IPS DF 6.9 (cell line): ENCODE measurements around the gene ZNF37A.

Experiments used
- DNase-seq: peaks from one replicate; pipeline ENCODE4 v3.0.0-alpha.2; 2013; ENCODE audit warnings: low read depth, low spot score
- H3K27ac ChIP-seq: one replicate; pipeline ENCODE4 v1.5.1; 2013; ENCODE audit warnings: low read length, control low read depth
- H3K27me3 ChIP-seq: 2 replicates; pipeline ENCODE4 v1.6.1; 2013; ENCODE audit warnings: mild to moderate bottlenecking, low read length; ENCODE audit not compliant: control insufficient read depth, insufficient read depth
- H3K36me3 ChIP-seq: 2 replicates; pipeline ENCODE4 v1.6.1; 2013; ENCODE audit warnings: low read length; ENCODE audit not compliant: control insufficient read depth, insufficient read depth
- H3K4me1 ChIP-seq: 2 replicates; pipeline ENCODE4 v1.6.1; 2013; ENCODE audit warnings: low read length; ENCODE audit not compliant: control insufficient read depth, insufficient read depth
- H3K4me3 ChIP-seq: 2 replicates; pipeline ENCODE4 v1.5.1; 2013; ENCODE audit warnings: mild to moderate bottlenecking, low read length
- H3K9me3 ChIP-seq: 2 replicates; pipeline ENCODE4 v1.6.1; 2013; ENCODE audit warnings: low read length, inconsistent platforms; ENCODE audit not compliant: control insufficient read depth, insufficient read depth
- WGBS: extraction: QIAGEN DNeasy Blood & Tissue Kit; methylation state at CpG from one replicate; pipeline ENCODE4 v1.1.7; 2013; ENCODE audit warnings: mixed read lengths, missing lambda C conversion rate; ENCODE audit not compliant: insufficient read length, insufficient coverage; 5-methylcytosine and 5-hydroxymethylcytosine counted together

ZNF37A gene

DNA sequence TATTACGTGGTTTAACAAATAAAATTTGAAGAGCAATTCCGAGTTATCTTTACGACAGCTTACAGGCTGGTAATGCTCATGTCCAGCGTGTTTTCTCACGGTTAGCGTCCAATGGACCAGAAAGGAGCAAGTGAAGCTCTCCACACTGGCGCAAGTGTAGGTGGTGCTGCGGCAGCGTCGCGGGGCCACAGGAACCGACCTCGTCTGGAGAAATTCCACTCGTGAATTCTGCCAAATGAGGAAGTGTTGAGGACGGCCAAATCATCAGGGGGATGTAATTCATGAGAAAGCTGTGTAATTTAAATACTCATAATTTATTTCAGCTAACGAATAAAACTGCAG is 350 bp upstream of the ZNF37A start:
- Histone ChIP-seq H3K4me3 (no peak overlapping the region; the same call in 1 of the 2 replicates), H3K4me1 (peaks cover 3% of the 10 kb centered on the region; the same call in 1 of the 2 replicates), H3K36me3 (no peaks in the 10 kb centered on the region; the same call in 1 of the 2 replicates), H3K27ac (no peak overlapping the region), H3K27me3 (no peaks in the 10 kb centered on the region), H3K9me3 (0 out of 2 replicates have a peak, but pooled peaks cover 2% of the 10 kb centered on the region)
- WGBS: no CpG with 5 or more reads among the region's 16 CpGs
- DNase-seq: no peak

DNA sequence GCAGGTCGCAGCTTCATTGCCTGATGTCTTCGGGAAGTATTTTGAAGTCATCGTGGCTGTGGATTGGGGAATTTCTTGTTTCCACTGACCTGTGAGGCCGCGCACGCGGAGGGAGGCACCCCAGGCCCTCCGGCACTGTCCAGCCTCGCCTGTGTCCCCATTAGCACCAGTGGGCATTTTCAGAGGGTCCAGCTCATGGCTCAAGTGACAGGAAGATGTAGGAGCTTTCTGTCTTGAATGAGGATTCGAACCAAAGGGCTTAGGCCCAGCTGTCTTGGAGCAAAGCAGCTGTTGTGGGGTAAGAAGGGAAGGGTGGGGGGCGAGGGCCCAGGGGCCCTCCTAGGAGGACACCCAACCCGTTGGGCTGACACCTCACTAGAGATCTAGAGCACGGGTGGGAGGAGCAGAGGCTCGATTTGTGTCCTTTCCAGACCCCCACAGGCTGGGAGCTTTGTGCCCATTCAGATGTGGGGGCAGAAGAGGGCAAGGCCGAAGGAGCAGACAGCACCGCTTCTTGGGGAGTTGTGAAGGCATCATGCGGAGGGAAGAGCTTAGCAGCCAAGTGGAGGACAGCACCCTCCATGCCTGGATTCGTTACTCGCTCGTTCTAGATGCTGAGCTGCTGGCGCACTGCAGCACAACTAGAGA is 914 bp downstream of the ZNF37A start:
- Histone ChIP-seq H3K9me3 (0 out of 2 replicates have a peak, but pooled peaks cover 2% of the 10 kb centered on the region), H3K36me3 (no peaks in the 10 kb centered on the region; the same call in 1 of the 2 replicates), H3K27me3 (no peaks in the 10 kb centered on the region), H3K27ac (no peak overlapping the region), H3K4me3 (peak overlapping the region; percentile 44; the same call in 1 of the 2 replicates), H3K4me1 (peaks cover 3% of the 10 kb centered on the region; the same call in 1 of the 2 replicates)
- no peak for DNase-seq
- no CpG with 5 or more reads among the region's 21 CpGs for WGBS

- Histone ChIP-seq H3K27ac (no peak overlapping the region), H3K4me3 (no peak overlapping the region), H3K4me1 (no peaks in the 10 kb centered on the region), H3K27me3 (no peaks in the 10 kb centered on the region), H3K9me3 (peaks cover 1% of the 10 kb centered on the region; the same call in 1 of the 2 replicates), H3K36me3 (no peaks in the 10 kb centered on the region)
- WGBS: no CpG with 5 or more reads among the region's 1 CpG
- no peak for DNase-seq
Measured at GRCh38 chr10:38102880-38103279, 8.7 kb downstream of the ZNF37A start.

- no CpG with 5 or more reads among the region's 3 CpGs for WGBS
- DNase-seq: no peak
- Histone ChIP-seq H3K4me3 (no peak overlapping the region), H3K4me1 (no peaks in the 10 kb centered on the region), H3K27me3 (no peaks in the 10 kb centered on the region), H3K9me3 (peaks cover 1% of the 10 kb centered on the region; the same call in 1 of the 2 replicates), H3K27ac (no peak overlapping the region), H3K36me3 (no peaks in the 10 kb centered on the region)
Measured at GRCh38 chr10:38103756-38104155, 9.6 kb downstream of the ZNF37A start.

GRCh38 chr10:38112159-38112558 is 18.0 kb downstream of the ZNF37A start:
- no peaks in the 10 kb centered on the region for H3K36me3 ChIP-seq
- H3K27me3 ChIP-seq: no peaks in the 10 kb centered on the region
- no peak for DNase-seq
- H3K27ac ChIP-seq: no peak overlapping the region
- no CpG with 5 or more reads among the region's 2 CpGs for WGBS
- peaks cover 4% of the 10 kb centered on the region for H3K9me3 ChIP-seq
- no peaks in the 10 kb centered on the region for H3K4me1 ChIP-seq
- H3K4me3 ChIP-seq: no peak overlapping the region

DNA sequence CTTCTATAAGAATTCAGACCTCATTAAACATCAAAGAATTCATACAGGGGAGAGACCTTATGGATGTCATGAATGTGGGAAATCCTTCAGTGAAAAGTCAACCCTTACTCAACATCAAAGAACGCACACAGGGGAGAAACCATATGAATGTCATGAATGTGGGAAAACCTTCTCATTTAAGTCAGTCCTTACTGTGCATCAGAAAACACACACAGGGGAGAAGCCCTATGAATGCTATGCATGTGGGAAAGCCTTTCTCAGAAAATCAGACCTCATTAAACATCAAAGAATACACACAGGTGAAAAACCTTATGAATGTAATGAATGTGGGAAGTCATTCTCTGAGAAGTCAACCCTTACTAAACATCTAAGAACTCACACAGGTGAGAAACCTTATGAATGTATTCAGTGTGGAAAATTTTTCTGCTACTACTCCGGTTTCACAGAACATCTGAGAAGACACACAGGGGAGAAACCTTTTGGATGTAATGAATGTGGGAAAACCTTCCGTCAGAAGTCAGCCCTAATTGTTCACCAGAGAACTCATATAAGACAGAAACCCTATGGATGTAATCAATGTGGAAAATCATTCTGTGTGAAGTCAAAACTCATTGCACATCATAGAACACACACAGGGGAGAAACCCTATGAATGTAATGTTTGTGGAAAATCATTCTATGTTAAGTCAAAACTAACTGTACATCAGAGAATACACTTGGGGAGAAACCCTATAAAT is 24.1 kb downstream of the ZNF37A start:
- WGBS: no CpG with 5 or more reads among the region's 3 CpGs
- Histone ChIP-seq H3K4me1 (no peaks in the 10 kb centered on the region), H3K27me3 (no peaks in the 10 kb centered on the region), H3K27ac (no peak overlapping the region), H3K4me3 (no peak overlapping the region), H3K36me3 (no peaks in the 10 kb centered on the region), H3K9me3 (peaks cover 12% of the 10 kb centered on the region)
- DNase-seq: no peak

DNA sequence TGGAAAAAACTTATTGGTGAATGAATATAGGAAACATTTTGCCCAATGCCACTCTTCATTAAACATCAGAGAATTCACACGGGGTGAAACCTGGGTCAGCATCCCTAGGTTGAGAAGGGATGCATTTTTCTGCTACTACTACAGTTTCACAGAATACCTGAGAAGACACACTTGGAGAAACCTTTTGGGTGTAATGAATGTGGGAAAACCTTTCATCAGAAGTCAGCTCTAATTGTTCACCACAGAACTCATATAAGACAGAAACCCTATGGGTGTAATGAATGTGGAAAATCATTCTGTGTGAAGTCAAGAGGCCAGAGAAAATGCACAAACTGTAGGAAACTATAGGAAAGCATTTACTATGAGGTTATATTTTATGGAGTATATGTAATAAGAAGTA is 24.9 kb downstream of the ZNF37A start:
- Histone ChIP-seq H3K4me3 (no peak overlapping the region), H3K36me3 (no peaks in the 10 kb centered on the region), H3K4me1 (no peaks in the 10 kb centered on the region), H3K9me3 (peaks cover 11% of the 10 kb centered on the region), H3K27ac (no peak overlapping the region), H3K27me3 (no peaks in the 10 kb centered on the region)
- WGBS: no CpG with 5 or more reads among the region's 1 CpG
- no peak for DNase-seq

GRCh38 chr10:38127812-38128211 is 33.7 kb downstream of the ZNF37A start:
- Histone ChIP-seq H3K4me1 (no peaks in the 10 kb centered on the region), H3K4me3 (no peak overlapping the region), H3K36me3 (no peaks in the 10 kb centered on the region), H3K9me3 (peaks cover 9% of the 10 kb centered on the region), H3K27ac (no peak overlapping the region), H3K27me3 (no peaks in the 10 kb centered on the region)
- DNase-seq: no peak
- WGBS: no CpG with 5 or more reads among the region's 2 CpGs

GRCh38 chr10:38143587-38143986 is 49.5 kb downstream of the ZNF37A start:
- no CpG with 5 or more reads among the region's 1 CpG for WGBS

DNA sequence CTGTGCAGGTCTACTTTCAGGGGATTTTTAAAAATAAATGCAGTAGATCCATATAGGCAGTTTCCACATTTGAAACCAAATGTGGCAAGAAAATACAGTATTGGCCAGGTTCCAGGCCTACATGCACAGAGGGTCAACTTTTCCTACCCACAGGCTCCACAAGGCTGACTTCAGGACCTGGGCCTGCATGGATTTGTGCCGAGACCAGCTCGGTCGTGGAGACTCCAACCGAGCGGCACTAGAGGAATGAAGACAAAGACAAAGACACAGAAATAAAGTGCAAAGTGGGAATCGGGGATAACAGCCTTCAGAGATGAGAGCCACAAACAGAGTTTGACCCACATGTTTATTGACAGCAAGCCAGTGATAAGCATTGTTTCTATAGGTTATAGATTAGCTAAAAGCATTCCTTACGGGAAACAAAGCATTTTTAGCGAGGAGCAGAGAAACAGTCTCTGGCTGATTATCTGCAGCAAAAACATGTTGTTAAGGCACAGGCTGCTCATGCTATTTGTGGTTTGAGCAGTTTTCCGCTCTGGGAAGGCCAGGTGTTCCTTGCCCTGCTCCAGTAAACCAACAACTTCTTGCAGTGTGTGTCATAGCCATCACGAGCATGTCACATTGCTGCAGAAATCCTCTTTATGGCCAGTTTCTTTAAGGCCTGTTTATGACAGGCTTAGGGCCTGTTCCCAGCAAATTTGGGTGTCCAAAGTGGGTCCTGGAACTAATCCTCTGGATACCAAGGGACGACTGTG is 52.6 kb downstream of the ZNF37A start:
- no peak overlapping the region for H3K27ac ChIP-seq
- no peaks in the 10 kb centered on the region for H3K27me3 ChIP-seq
- H3K9me3 ChIP-seq: peaks cover 6% of the 10 kb centered on the region
- no peaks in the 10 kb centered on the region; the same call in 1 of the 2 replicates for H3K4me1 ChIP-seq
- DNase-seq: no peak
- no CpG with 5 or more reads among the region's 11 CpGs for WGBS
- H3K4me3 ChIP-seq: no peak overlapping the region
- H3K36me3 ChIP-seq: no peaks in the 10 kb centered on the region

More at GRCh38 chr10:38143587-38143986, 49.5 kb downstream of the ZNF37A start:
- H3K9me3 ChIP-seq: peaks cover 5% of the 10 kb centered on the region
- no peaks in the 10 kb centered on the region for H3K36me3 ChIP-seq
- no peak overlapping the region for H3K4me3 ChIP-seq
- no peaks in the 10 kb centered on the region; the same call in 1 of the 2 replicates for H3K4me1 ChIP-seq
- DNase-seq: no peak
- no peaks in the 10 kb centered on the region for H3K27me3 ChIP-seq
- no peak overlapping the region for H3K27ac ChIP-seq
